ENCODE data around the gene WDR48.
A peak's percentile ranks its signal among the peaks of the same experiment; 100 is the strongest.

The WDR48 gene

GRCh38 chr3:39063143-39063542, 11.3 kb downstream of the WDR48 start:
- DNase-seq (ENCODE audit: low read depth in 2 of 2), result no peak

- no peak for DNase-seq (ENCODE audit: low read depth in 2 of 2)
Observed at GRCh38 chr3:39064646-39065045, 12.8 kb downstream of the WDR48 start.

- DNase-seq (ENCODE audit: low read depth in 2 of 2), result peak in 1 of 2 donors; percentile 10
Observed at GRCh38 chr3:39065197-39065596, 13.4 kb downstream of the WDR48 start.

GRCh38 chr3:39067286-39067685, 15.5 kb downstream of the WDR48 start:
- DNase-seq (ENCODE audit: low read depth in 2 of 2), result no peak

- no peak for DNase-seq (ENCODE audit: low read depth in 2 of 2)
Observed at GRCh38 chr3:39068556-39068955, 16.7 kb downstream of the WDR48 start.

- DNase-seq (ENCODE audit: low read depth in 2 of 2), result no peak
Observed at GRCh38 chr3:39075910-39076309, 24.1 kb downstream of the WDR48 start.

- DNase-seq (ENCODE audit: low read depth in 2 of 2), result no peak
Observed at GRCh38 chr3:39079530-39079929, 27.7 kb downstream of the WDR48 start.

- DNase-seq (ENCODE audit: low read depth in 2 of 2), result no peak
Observed at GRCh38 chr3:39080026-39080425, 28.2 kb downstream of the WDR48 start.

GRCh38 chr3:39082666-39083313, 31.0 kb downstream of the WDR48 start:
- no peak for DNase-seq (ENCODE audit: low read depth in 2 of 2)

GRCh38 chr3:39086144-39086543, 34.3 kb downstream of the WDR48 start:
- no peak for DNase-seq (ENCODE audit: low read depth in 2 of 2)

- no peak for DNase-seq (ENCODE audit: low read depth in 2 of 2)
Observed at GRCh38 chr3:39088456-39088855, 36.6 kb downstream of the WDR48 start.

GRCh38 chr3:39088889-39089288, 37.1 kb downstream of the WDR48 start:
- DNase-seq (ENCODE audit: low read depth in 2 of 2), result no peak

- DNase-seq (ENCODE audit: low read depth in 2 of 2), result no peak
Observed at GRCh38 chr3:39090922-39091321, 39.1 kb downstream of the WDR48 start.

- no peak for DNase-seq (ENCODE audit: low read depth in 2 of 2)
Observed at GRCh38 chr3:39094851-39095677, 43.2 kb downstream of the WDR48 start.

GRCh38 chr3:39095778-39096177, 44.0 kb downstream of the WDR48 start:
- no peak for DNase-seq (ENCODE audit: low read depth in 2 of 2)

GRCh38 chr3:39096775-39097174, 45.0 kb downstream of the WDR48 start:
- DNase-seq (ENCODE audit: low read depth in 2 of 2), result no peak

GRCh38 chr3:39097716-39098472, 46.1 kb downstream of the WDR48 start:
- no peak for DNase-seq (ENCODE audit: low read depth in 2 of 2)

GRCh38 chr3:39098473-39099000, 46.7 kb downstream of the WDR48 start:
- DNase-seq (ENCODE audit: low read depth in 2 of 2), result no peak

- DNase-seq (ENCODE audit: low read depth in 2 of 2), result no peak
Observed at GRCh38 chr3:39099242-39099641, 47.4 kb downstream of the WDR48 start.

GRCh38 chr3:39099738-39100499, 48.1 kb downstream of the WDR48 start:
- no peak for DNase-seq (ENCODE audit: low read depth in 2 of 2)

- no peak for DNase-seq (ENCODE audit: low read depth in 2 of 2)
Observed at GRCh38 chr3:39100500-39100886, 48.7 kb downstream of the WDR48 start.

Data from stimulated activated CD4-positive, alpha-beta T cell treated with anti-CD3 and anti-CD28 coated beads, Interleukin-15, amount 100 ng/mL, for 48 hours (primary cell).